K562 (cell line): ENCODE data around the gene SLC2A6.

ENCODE experiments used
- CBX5 ChIP-seq: IDR thresholded peaks from 2 replicates; pipeline ENCODE4 v1.6.1; 2014; ENCODE audit warnings: low read depth, borderline replicate concordance
- EZH2 ChIP-seq: IDR thresholded peaks from 2 replicates; pipeline ENCODE4 v1.6.1; 2012; ENCODE audit warnings: low read depth, mild to moderate bottlenecking, inconsistent platforms, low read length, borderline replicate concordance
- GABPA ChIP-seq: fragments of 200-800 bp; sonication (Bioruptor generic); conservative IDR thresholded peaks from 2 replicates; pipeline ENCODE4 v1.6.1; 2016; ENCODE audit warnings: low read depth, missing genetic modification characterization, missing compliant biosample characterization
- NRF1 ChIP-seq, 2 experiments: fragments of 450-650 bp; IDR thresholded peaks in 1 of 2; conservative IDR thresholded peaks in 1 of 2; 2 replicates each; pipeline ENCODE4 v1.6.1; 2014; ENCODE audit warnings: mild to moderate bottlenecking in 2 of 2
- TEAD4 ChIP-seq, 2 experiments: sonication (generic) in 1 of 2; formaldehyde crosslinking in 1 of 2; IDR thresholded peaks; 2 replicates each; pipeline versions ENCODE4 v1.6.1 to v1.8.0; 2012 to 2022; ENCODE audit warnings: borderline replicate concordance in 1 of 2, inconsistent platforms in 1 of 2, low read length in 1 of 2, mild to moderate bottlenecking in 1 of 2, missing genetic modification reagents in 1 of 2
- ZNF696 ChIP-seq: fragments of 250-450 bp; sonication (Bioruptor Pico); conservative IDR thresholded peaks from 2 replicates; pipeline ENCODE4 v1.4.0; 2020; ENCODE audit warnings: mild to moderate bottlenecking, moderate library complexity

- TF ChIP-seq ZNF696 (CRISPR knock-in tag) (no peak), GABPA (tag) (no peak), NRF1 (conservative IDR thresholded peaks at IDR 0.05 in 1 of 2, IDR thresholded peaks at IDR 0.05 in 1 of 2) (no peak), TEAD4 (IDR thresholded peaks at IDR 0.05; ENCODE audit: low read length) (no peak), TEAD4 (CRISPR knock-in tag; IDR thresholded peaks at IDR 0.05; ENCODE audit: borderline replicate concordance) (no peak), EZH2 (no peak), CBX5 (no peak)
Measured at GRCh38 chr9:133477461-133477860, 1.4 kb downstream of the SLC2A6 start.
